Measurements from ENCODE around the gene CDON.

CDON gene

GRCh38 chr11:125958872-125959400, 103.7 kb downstream of the CDON start:
- no peak for DNase-seq (ENCODE audit: low read depth in 1 of 2, low spot score in 1 of 2)

- DNase-seq (ENCODE audit: low read depth in 1 of 2, low spot score in 1 of 2) = no peak
Observed at GRCh38 chr11:125957618-125958332, 104.9 kb downstream of the CDON start.

- DNase-seq (ENCODE audit: low read depth in 1 of 2, low spot score in 1 of 2) = no peak
Observed at GRCh38 chr11:125956391-125957134, 106.1 kb downstream of the CDON start.

GRCh38 chr11:125955856-125956255, 106.8 kb downstream of the CDON start:
- no peak for DNase-seq (ENCODE audit: low read depth in 1 of 2, low spot score in 1 of 2)

GRCh38 chr11:125954945-125955640, 107.6 kb downstream of the CDON start:
- no peak for DNase-seq (ENCODE audit: low read depth in 1 of 2, low spot score in 1 of 2)

- DNase-seq (ENCODE audit: low read depth in 1 of 2, low spot score in 1 of 2) = no peak
Observed at GRCh38 chr11:125954123-125954944, 108.3 kb downstream of the CDON start.

- no peak for DNase-seq (ENCODE audit: low read depth in 1 of 2, low spot score in 1 of 2)
Observed at GRCh38 chr11:125953401-125953935, 109.2 kb downstream of the CDON start.

- no peak for DNase-seq (ENCODE audit: low read depth in 1 of 2, low spot score in 1 of 2)
Observed at GRCh38 chr11:125952973-125953372, 109.7 kb downstream of the CDON start.

GRCh38 chr11:125952559-125952958, 110.1 kb downstream of the CDON start:
- no peak for DNase-seq (ENCODE audit: low read depth in 1 of 2, low spot score in 1 of 2)

- no peak for DNase-seq (ENCODE audit: low read depth in 1 of 2, low spot score in 1 of 2)
Observed at GRCh38 chr11:125951731-125952130, 110.9 kb downstream of the CDON start.

GRCh38 chr11:125950696-125951651, 111.7 kb downstream of the CDON start:
- DNase-seq (ENCODE audit: low read depth in 1 of 2, low spot score in 1 of 2) = no peak

- DNase-seq (ENCODE audit: low read depth in 1 of 2, low spot score in 1 of 2) = no peak
Observed at GRCh38 chr11:125950178-125950490, 112.5 kb downstream of the CDON start.

- no peak for DNase-seq (ENCODE audit: low read depth in 1 of 2, low spot score in 1 of 2)
Observed at GRCh38 chr11:125949271-125950177, 113.1 kb downstream of the CDON start.

- no peak for DNase-seq (ENCODE audit: low read depth in 1 of 2, low spot score in 1 of 2)
Observed at GRCh38 chr11:125948278-125949051, 114.2 kb downstream of the CDON start.

- no peak for DNase-seq (ENCODE audit: low read depth in 1 of 2, low spot score in 1 of 2)
Observed at GRCh38 chr11:125947419-125948277, 115.0 kb downstream of the CDON start.

- no peak for DNase-seq (ENCODE audit: low read depth in 1 of 2, low spot score in 1 of 2)
Observed at GRCh38 chr11:125946712-125947418, 115.8 kb downstream of the CDON start.

Data from activated CD4-positive, alpha-beta T cell treated with anti-CD3 and anti-CD28 coated beads, Interleukin-2, amount 50 U/mL, for 24 hours (primary cell).